ENCODE measurements around the gene PPM1B. TPM values are rescaled to one million over a fixed set of nuclear protein-coding genes. Genes with fewer than 3 reads are reported as not detected.

The PPM1B gene
- total and polyA plus RNA-seq, 2 donors (not counting 1 experiment from before 2014, with no cell fraction given), result 25.8 to 34.5 TPM

DNA sequence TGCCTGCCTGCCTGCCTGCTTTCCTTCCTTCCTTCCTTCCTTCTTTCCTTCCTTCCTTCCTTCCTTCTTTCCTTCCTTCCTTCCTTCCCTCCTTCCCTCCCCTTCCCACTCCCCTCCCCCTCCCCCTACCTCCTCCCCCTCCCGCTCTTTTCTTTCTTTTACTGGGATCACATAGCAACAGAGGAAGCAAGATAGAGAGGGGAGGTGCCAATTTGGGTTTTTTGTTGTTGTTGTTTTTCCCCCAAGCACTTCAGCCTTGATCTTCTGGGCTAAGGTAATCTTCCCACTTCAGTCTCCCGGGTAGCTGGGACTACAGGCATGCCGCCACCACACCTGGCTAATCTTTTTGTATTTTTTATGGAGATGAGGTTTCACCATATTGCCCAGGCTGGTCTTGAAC is 20.0 kb downstream of the PPM1B start:
- Histone ChIP-seq H3K4me2 (ENCODE audit: extremely low read depth, insufficient read depth, low read length) (no peak overlapping the region), H3K27me3 (ENCODE audit: control insufficient read depth, insufficient read depth, low read length) (no peaks in the 10 kb centered on the region), H3K36me3 (ENCODE audit: control insufficient read depth, insufficient read depth, low read length) (no peaks in the 10 kb centered on the region), H3K27ac (ENCODE audit: insufficient read depth, low read length) (no peak overlapping the region), H4K20me1 (ENCODE audit: control insufficient read depth, extremely low read depth, insufficient read depth, low read length) (no peaks in the 10 kb centered on the region), H2AFZ (ENCODE audit: low read length) (no peak overlapping the region), H3K4me1 (ENCODE audit: control insufficient read depth, extremely low read depth, insufficient read depth, low read length) (no peaks in the 10 kb centered on the region), H3K9ac (ENCODE audit: insufficient read depth, low read length) (no peak overlapping the region), H3K79me2 (ENCODE audit: control insufficient read depth, insufficient read depth, low read length) (peaks cover 32% of the 10 kb centered on the region), H3K4me3 (replicated peaks in 1 of 4; ENCODE audit: control extremely low read depth in 1 of 4, insufficient read depth in 1 of 4, low read depth in 3 of 4, low read length in 4 of 4) (no peak overlapping the region), H3K9me3 (ENCODE audit: control insufficient read depth, insufficient read depth, low read depth, low read length) (no peaks in the 10 kb centered on the region)
- TF ChIP-seq, protein P1, sequence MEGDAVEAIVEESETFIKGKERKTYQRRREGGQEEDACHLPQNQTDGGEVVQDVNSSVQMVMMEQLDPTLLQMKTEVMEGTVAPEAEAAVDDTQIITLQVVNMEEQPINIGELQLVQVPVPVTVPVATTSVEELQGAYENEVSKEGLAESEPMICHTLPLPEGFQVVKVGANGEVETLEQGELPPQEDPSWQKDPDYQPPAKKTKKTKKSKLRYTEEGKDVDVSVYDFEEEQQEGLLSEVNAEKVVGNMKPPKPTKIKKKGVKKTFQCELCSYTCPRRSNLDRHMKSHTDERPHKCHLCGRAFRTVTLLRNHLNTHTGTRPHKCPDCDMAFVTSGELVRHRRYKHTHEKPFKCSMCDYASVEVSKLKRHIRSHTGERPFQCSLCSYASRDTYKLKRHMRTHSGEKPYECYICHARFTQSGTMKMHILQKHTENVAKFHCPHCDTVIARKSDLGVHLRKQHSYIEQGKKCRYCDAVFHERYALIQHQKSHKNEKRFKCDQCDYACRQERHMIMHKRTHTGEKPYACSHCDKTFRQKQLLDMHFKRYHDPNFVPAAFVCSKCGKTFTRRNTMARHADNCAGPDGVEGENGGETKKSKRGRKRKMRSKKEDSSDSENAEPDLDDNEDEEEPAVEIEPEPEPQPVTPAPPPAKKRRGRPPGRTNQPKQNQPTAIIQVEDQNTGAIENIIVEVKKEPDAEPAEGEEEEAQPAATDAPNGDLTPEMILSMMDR (conservative IDR thresholded peaks at IDR 0.05 in 1 of 2, IDR thresholded peaks at IDR 0.05 in 1 of 2; ENCODE audit: low read depth in 1 of 2, low read length in 2 of 2), result no peak
- TF ChIP-seq EZH2 (IDR thresholded peaks at IDR 0.05; ENCODE audit: low read length, missing control alignments), result no peak
- DNase-seq (ENCODE audit: low read depth in 2 of 2), result no peak

DNA sequence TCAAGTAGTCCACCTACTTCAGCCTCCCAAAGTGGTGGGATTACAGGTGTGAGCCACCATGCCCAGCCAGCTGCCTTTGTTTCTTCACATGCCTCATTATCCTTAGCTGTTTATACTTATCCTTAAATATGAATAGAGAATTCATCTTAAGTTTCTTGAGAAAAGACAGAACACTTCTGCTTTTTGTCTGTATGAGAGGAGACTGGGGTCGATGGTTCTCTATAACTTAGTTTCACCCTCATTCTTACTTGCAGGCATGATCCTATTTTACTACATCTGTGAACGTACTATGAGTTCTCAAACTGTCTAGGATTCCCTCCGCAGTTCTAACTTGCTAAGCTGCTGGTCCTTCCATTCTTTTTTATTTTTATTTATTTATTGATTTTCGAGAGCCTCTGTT is 20.4 kb downstream of the PPM1B start:
- Histone ChIP-seq H3K36me3 (ENCODE audit: control insufficient read depth, insufficient read depth, low read length) (no peaks in the 10 kb centered on the region), H4K20me1 (ENCODE audit: control insufficient read depth, extremely low read depth, insufficient read depth, low read length) (no peaks in the 10 kb centered on the region), H2AFZ (ENCODE audit: low read length) (no peak overlapping the region), H3K4me2 (ENCODE audit: extremely low read depth, insufficient read depth, low read length) (no peak overlapping the region), H3K4me3 (replicated peaks in 1 of 4; ENCODE audit: control extremely low read depth in 1 of 4, insufficient read depth in 1 of 4, low read depth in 3 of 4, low read length in 4 of 4) (no peak overlapping the region), H3K79me2 (ENCODE audit: control insufficient read depth, insufficient read depth, low read length) (peaks cover 32% of the 10 kb centered on the region), H3K4me1 (ENCODE audit: control insufficient read depth, extremely low read depth, insufficient read depth, low read length) (no peaks in the 10 kb centered on the region), H3K9me3 (ENCODE audit: control insufficient read depth, insufficient read depth, low read depth, low read length) (no peaks in the 10 kb centered on the region), H3K27ac (ENCODE audit: insufficient read depth, low read length) (no peak overlapping the region), H3K27me3 (ENCODE audit: control insufficient read depth, insufficient read depth, low read length) (no peaks in the 10 kb centered on the region), H3K9ac (ENCODE audit: insufficient read depth, low read length) (no peak overlapping the region)
- no peak for TF ChIP-seq EZH2 (IDR thresholded peaks at IDR 0.05; ENCODE audit: low read length, missing control alignments)
- TF ChIP-seq, protein P1 (conservative IDR thresholded peaks at IDR 0.05 in 1 of 2, IDR thresholded peaks at IDR 0.05 in 1 of 2; ENCODE audit: low read depth in 1 of 2, low read length in 2 of 2), result no peak
- DNase-seq (ENCODE audit: low read depth in 2 of 2), result no peak

DNA sequence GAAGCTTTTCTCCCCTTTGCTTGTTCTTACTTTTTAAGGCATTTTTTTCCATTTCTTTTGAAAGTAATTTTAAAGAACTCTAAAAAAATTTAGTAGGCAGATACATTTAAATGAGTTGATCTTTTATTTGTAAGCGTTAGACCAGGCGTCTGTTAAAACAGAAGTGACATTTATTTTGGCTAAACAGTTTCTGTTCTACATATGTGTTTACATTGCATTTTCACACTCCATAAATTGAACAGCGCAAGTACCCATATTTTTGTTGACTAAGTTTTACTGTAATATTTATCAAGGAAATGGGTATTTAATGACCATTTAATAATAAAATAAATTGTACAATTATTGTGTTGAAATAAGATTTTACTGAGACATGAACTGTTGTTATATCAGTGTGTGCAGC is 21.9 kb downstream of the PPM1B start:
- TF ChIP-seq, protein P1 (conservative IDR thresholded peaks at IDR 0.05 in 1 of 2, IDR thresholded peaks at IDR 0.05 in 1 of 2; ENCODE audit: low read depth in 1 of 2, low read length in 2 of 2), result no peak
- no peak for TF ChIP-seq EZH2 (IDR thresholded peaks at IDR 0.05; ENCODE audit: low read length, missing control alignments)
- no peak overlapping the region for H2AFZ ChIP-seq (ENCODE audit: low read length)
- H3K27ac ChIP-seq (ENCODE audit: insufficient read depth, low read length), result no peak overlapping the region
- H3K9me3 ChIP-seq (ENCODE audit: control insufficient read depth, insufficient read depth, low read depth, low read length), result no peaks in the 10 kb centered on the region
- no peaks in the 10 kb centered on the region for H3K36me3 ChIP-seq (ENCODE audit: control insufficient read depth, insufficient read depth, low read length)
- DNase-seq (ENCODE audit: low read depth in 2 of 2), result no peak
- no peaks in the 10 kb centered on the region for H3K4me1 ChIP-seq (ENCODE audit: control insufficient read depth, extremely low read depth, insufficient read depth, low read length)
- H3K4me3 ChIP-seq (replicated peaks in 1 of 4; ENCODE audit: control extremely low read depth in 1 of 4, insufficient read depth in 1 of 4, low read depth in 3 of 4, low read length in 4 of 4), result no peak overlapping the region
- H3K79me2 ChIP-seq (ENCODE audit: control insufficient read depth, insufficient read depth, low read length), result peaks cover 27% of the 10 kb centered on the region
- H3K9ac ChIP-seq (ENCODE audit: insufficient read depth, low read length), result no peak overlapping the region
- no peaks in the 10 kb centered on the region for H4K20me1 ChIP-seq (ENCODE audit: control insufficient read depth, extremely low read depth, insufficient read depth, low read length)
- no peak overlapping the region for H3K4me2 ChIP-seq (ENCODE audit: extremely low read depth, insufficient read depth, low read length)
- no peaks in the 10 kb centered on the region for H3K27me3 ChIP-seq (ENCODE audit: control insufficient read depth, insufficient read depth, low read length)

All from fibroblast of lung (primary cell).